ENCODE results near the gene CHKB. TPM values are rescaled to one million over a fixed set of nuclear protein-coding genes. Genes with fewer than 3 reads are reported as not detected.
A peak's percentile ranks its signal among the peaks of the same experiment; 100 is the strongest.

The CHKB gene
- total and polyA plus RNA-seq, 2 of the 4 experiments (the other 2 are of a cell fraction): 8.1 to 36.9 TPM

DNA sequence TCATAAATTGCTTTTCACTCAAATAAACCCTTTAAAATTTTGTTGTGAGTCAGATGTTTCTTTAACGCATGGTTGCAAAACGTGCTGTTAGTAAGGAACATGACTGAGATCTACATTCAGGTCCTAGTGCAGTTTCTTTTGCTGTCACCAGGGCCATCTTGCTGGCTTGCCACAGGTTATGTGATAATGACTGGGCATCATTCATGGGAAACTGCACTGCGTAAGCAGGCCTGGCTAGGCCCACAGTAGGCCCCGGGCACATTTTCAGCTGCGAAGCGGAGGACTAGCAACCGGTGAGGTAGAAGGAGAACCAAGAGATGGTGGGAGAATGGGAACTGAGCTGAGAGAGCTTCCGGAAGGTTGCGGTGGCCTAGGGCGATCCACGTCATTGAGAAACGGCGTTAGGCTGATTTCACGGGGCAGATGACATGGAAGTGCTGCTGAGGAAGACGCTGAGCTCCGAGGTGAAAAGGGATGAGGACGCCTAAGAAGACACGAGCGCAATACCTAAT is 40.2 kb downstream of the CHKB start:
- peaks cover 7% of the 10 kb centered on the region for H3K9me1 ChIP-seq (ENCODE audit: insufficient read depth, low read length)
- DNase-seq (no peak), ATAC-seq (ENCODE audit: low read depth) (no peak)
- dilution Hi-C loops (cut with HindIII; ENCODE audit: low sequenced_read_pairs, unreplicated experiment) (no loop called here), in situ Hi-C loops (cut with MboI; ENCODE audit: low sequenced_read_pairs) (no loop called here), intact Hi-C loops (cut with micrococcal nuclease) (no loop called here)
- H3K27me3 ChIP-seq (ENCODE audit: control insufficient read depth, insufficient read depth, low read length): peaks cover 28% of the 10 kb centered on the region
- H4K91ac ChIP-seq (ENCODE audit: insufficient read depth, low read depth, low read length): no peak overlapping the region
- CTCF ChIA-PET: interaction anchor here (0.6 kb wide), 1 partner anchor 14 kb away, joined by 3 read pairs; no protein-coding TSS in a partner anchor
- WGBS, 2 experiments (ENCODE audit: extremely low coverage in 2 of 2, insufficient read length in 1 of 2): 88% methylated on average over 11 of the region's 19 CpGs; no CpG with 5 or more reads in 1 of the 2 experiments
- no peak overlapping the region for H3K27ac ChIP-seq (ENCODE audit: insufficient read depth, low read length)
- no peaks in the 10 kb centered on the region for H3K79me1 ChIP-seq (ENCODE audit: low read depth in 1 of 2, low read length in 2 of 2)
- no peak overlapping the region for H3K4me3 ChIP-seq (ENCODE audit: insufficient read depth, low read depth, low read length)
- H2AK5ac ChIP-seq (ENCODE audit: low read depth, low read length): 0 out of 2 replicates have a peak overlapping the region, but pooled peaks have one; percentile 25
- no peak overlapping the region for H2AFZ ChIP-seq (replicated peaks; ENCODE audit: low read length, poor library complexity)
- H4K8ac ChIP-seq (ENCODE audit: low read depth in 2 of 2, low read length in 2 of 2): no peak overlapping the region
- no peak overlapping the region for H2BK15ac ChIP-seq (ENCODE audit: low read depth, low read length)
- H3K9ac ChIP-seq (ENCODE audit: low read depth, low read length): no peak overlapping the region
- TF ChIP-seq POLR2A (IDR thresholded peaks at IDR 0.05; ENCODE audit: low read depth, low read length) (no peak), RCOR1 (IDR thresholded peaks at IDR 0.05; ENCODE audit: insufficient replicate concordance, low read length) (no peak), NFE2L2 (IDR thresholded peaks at IDR 0.05; ENCODE audit: low read depth, low read length) (no peak), MAFK (IDR thresholded peaks at IDR 0.05; ENCODE audit: low read depth, low read length) (no peak), MXI1 (IDR thresholded peaks at IDR 0.05; ENCODE audit: borderline replicate concordance, low read depth, low read length) (no peak), CHD1 (IDR thresholded peaks at IDR 0.05; ENCODE audit: low read depth, low read length) (no peak), SMC3 (IDR thresholded peaks at IDR 0.05; ENCODE audit: low read depth, low read length) (no peak), FOS (IDR thresholded peaks at IDR 0.05; ENCODE audit: low read depth, low read length) (no peak), MAZ (IDR thresholded peaks at IDR 0.05; ENCODE audit: borderline replicate concordance, low read depth, low read length) (no peak)
- TF ChIP-seq, protein P1, sequence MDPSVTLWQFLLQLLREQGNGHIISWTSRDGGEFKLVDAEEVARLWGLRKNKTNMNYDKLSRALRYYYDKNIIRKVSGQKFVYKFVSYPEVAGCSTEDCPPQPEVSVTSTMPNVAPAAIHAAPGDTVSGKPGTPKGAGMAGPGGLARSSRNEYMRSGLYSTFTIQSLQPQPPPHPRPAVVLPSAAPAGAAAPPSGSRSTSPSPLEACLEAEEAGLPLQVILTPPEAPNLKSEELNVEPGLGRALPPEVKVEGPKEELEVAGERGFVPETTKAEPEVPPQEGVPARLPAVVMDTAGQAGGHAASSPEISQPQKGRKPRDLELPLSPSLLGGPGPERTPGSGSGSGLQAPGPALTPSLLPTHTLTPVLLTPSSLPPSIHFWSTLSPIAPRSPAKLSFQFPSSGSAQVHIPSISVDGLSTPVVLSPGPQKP (IDR thresholded peaks at IDR 0.05; ENCODE audit: borderline replicate concordance, low read depth, low read length): no peak
- TF ChIP-seq, protein P2, sequence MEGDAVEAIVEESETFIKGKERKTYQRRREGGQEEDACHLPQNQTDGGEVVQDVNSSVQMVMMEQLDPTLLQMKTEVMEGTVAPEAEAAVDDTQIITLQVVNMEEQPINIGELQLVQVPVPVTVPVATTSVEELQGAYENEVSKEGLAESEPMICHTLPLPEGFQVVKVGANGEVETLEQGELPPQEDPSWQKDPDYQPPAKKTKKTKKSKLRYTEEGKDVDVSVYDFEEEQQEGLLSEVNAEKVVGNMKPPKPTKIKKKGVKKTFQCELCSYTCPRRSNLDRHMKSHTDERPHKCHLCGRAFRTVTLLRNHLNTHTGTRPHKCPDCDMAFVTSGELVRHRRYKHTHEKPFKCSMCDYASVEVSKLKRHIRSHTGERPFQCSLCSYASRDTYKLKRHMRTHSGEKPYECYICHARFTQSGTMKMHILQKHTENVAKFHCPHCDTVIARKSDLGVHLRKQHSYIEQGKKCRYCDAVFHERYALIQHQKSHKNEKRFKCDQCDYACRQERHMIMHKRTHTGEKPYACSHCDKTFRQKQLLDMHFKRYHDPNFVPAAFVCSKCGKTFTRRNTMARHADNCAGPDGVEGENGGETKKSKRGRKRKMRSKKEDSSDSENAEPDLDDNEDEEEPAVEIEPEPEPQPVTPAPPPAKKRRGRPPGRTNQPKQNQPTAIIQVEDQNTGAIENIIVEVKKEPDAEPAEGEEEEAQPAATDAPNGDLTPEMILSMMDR (conservative IDR thresholded peaks at IDR 0.05; ENCODE audit: low read depth, low read length): no peak
- no peak overlapping the region for H2BK5ac ChIP-seq (ENCODE audit: low read depth, low read length, poor library complexity, severe bottlenecking)
- POLR2A ChIA-PET (ENCODE audit: unreplicated experiment): no interaction called here
- H3K9me3 ChIP-seq (ENCODE audit: control insufficient read depth, insufficient read depth, low read length): no peaks in the 10 kb centered on the region
- H3K14ac ChIP-seq (replicated peaks; ENCODE audit: low read depth, low read length): no peak overlapping the region
- no TSS peak for BruUV-seq (replicated peaks)
- no peak overlapping the region for H2AK9ac ChIP-seq (replicated peaks; ENCODE audit: low read depth, low read length, poor library complexity)
- H4K20me1 ChIP-seq (ENCODE audit: insufficient read depth, low read length): no peaks in the 10 kb centered on the region
- no peak overlapping the region; the same call in 1 of the 2 replicates for H3K4ac ChIP-seq (ENCODE audit: low read depth, low read length)
- H2BK120ac ChIP-seq (ENCODE audit: low read depth, low read length): peak overlapping the region; percentile 1; the same call in 1 of the 2 replicates
- no peak overlapping the region for H3K18ac ChIP-seq (ENCODE audit: low read depth, low read length)
- no peak overlapping the region for H3K23ac ChIP-seq (ENCODE audit: low read depth, low read length)
- H3K4me1 ChIP-seq (ENCODE audit: control insufficient read depth, insufficient read depth, low read length): peaks cover 12% of the 10 kb centered on the region
- H4K5ac ChIP-seq (ENCODE audit: low read depth, low read length): no peak overlapping the region
- H3K56ac ChIP-seq (ENCODE audit: extremely low read depth, insufficient read depth, low read length): no peak overlapping the region
- no peak overlapping the region for H3K4me2 ChIP-seq (ENCODE audit: low read depth, low read length)
- H3K36me3 ChIP-seq (ENCODE audit: control insufficient read depth, insufficient read depth, low read length): no peaks in the 10 kb centered on the region
- no peak overlapping the region for H2BK20ac ChIP-seq (ENCODE audit: low read depth, low read length)
